Caco-2 (cell line): ENCODE data around the gene ZNF778. TPM values are rescaled to one million over a fixed set of nuclear protein-coding genes. Genes with fewer than 3 reads are reported as not detected.

Experiments
- BruUV-seq: library from RNA; stranded (reverse); fragments of 400-500 nt; replicated peaks from 2 replicates; lab custom pipeline; 2021; lab: Mats Ljungman, UMichigan
- CTCF ChIA-PET: fragments of 300-600 bp; sonication (Branson Sonifier 250); formaldehyde crosslinking; loops from one replicate; lab custom pipeline; 2022; ENCODE audit warnings: antibody characterized with exemption; lab: Charles Lee
- POLR2A ChIA-PET: fragments of 300-600 bp; sonication (Branson Sonifier 250); formaldehyde crosslinking; loops from one replicate; lab custom pipeline; 2022; ENCODE audit warnings: antibody characterized with exemption; lab: Charles Lee
- DNase-seq, 2 experiments: peaks; one replicate each; pipeline versions ENCODE4 v3.0.0 to v3.0.0-alpha.2; 2020 to 2022
- H3K27me3 ChIP-seq: replicated peaks from 2 replicates; pipeline ENCODE4 v1.6.0; 2011; ENCODE audit warnings: low read length; ENCODE audit not compliant: control insufficient read depth, insufficient read depth
- H3K36me3 ChIP-seq: 2 replicates; pipeline ENCODE4 v1.5.1; 2011; ENCODE audit warnings: low read length; ENCODE audit not compliant: control insufficient read depth, insufficient read depth
- H3K4me1 ChIP-seq: fragments of 250-450 bp; sonication (Bioruptor Pico); 2 replicates; pipeline ENCODE4 v1.5.1; 2020; ENCODE audit warnings: mild to moderate bottlenecking
- H3K4me3 ChIP-seq: 2 replicates; pipeline ENCODE4 v1.5.1; 2011; ENCODE audit warnings: low read depth, mild to moderate bottlenecking, control low read depth, low read length
- H3K9me3 ChIP-seq: fragments of 250-450 bp; sonication (Bioruptor Pico); 2 replicates; pipeline ENCODE4 v1.5.1; 2020; ENCODE audit warnings: mild to moderate bottlenecking, moderate library complexity
- H3K27ac Mint-ChIP-seq: one replicate; pipeline ENCODE4 v1.8.0; 2022; ENCODE audit warnings: mixed read lengths; ENCODE audit not compliant: unreplicated experiment
- H3K27me3 Mint-ChIP-seq: one replicate; pipeline ENCODE4 v1.8.0; 2022; ENCODE audit warnings: mixed read lengths; ENCODE audit not compliant: insufficient read depth, unreplicated experiment
- H3K36me3 Mint-ChIP-seq: one replicate; pipeline ENCODE4 v1.8.0; 2022; ENCODE audit warnings: mild to moderate bottlenecking, mixed read lengths; ENCODE audit not compliant: insufficient read depth, unreplicated experiment
- H3K4me1 Mint-ChIP-seq: one replicate; pipeline ENCODE4 v1.8.0; 2022; ENCODE audit warnings: low read depth, mixed read lengths; ENCODE audit not compliant: unreplicated experiment
- H3K4me3 Mint-ChIP-seq: one replicate; pipeline ENCODE4 v1.8.0; 2022; ENCODE audit warnings: mild to moderate bottlenecking, moderate library complexity, mixed read lengths; ENCODE audit not compliant: unreplicated experiment
- H3K9me3 Mint-ChIP-seq: one replicate; pipeline ENCODE4 v1.8.0; 2022; ENCODE audit warnings: mixed read lengths; ENCODE audit not compliant: unreplicated experiment
- intact Hi-C: fragments of 100-400 bp; cut with micrococcal nuclease; formaldehyde crosslinking; loops from one replicate; pipeline ENCODE4 v1.10.0; 2022; ENCODE audit not compliant: unreplicated experiment
- total RNA-seq: library from RNA; stranded (reverse); gene quantifications from 2 replicates; pipeline ENCODE4 v1.2.3, GENCODE V29; 2022
- TF ChIP-seq, protein P1 (sequence below), 2 experiments: fragments of 200-600 bp in 1 of 2; IDR thresholded peaks; 1 replicate in 1 of 2; 2 replicates in 1 of 2; pipeline versions ENCODE4 v1.5.1 to v1.8.0; 2011 to 2022; ENCODE audit warnings: antibody characterized with exemption in 1 of 2, control low read depth in 1 of 2, inconsistent platforms in 1 of 2, low read depth in 1 of 2, low read length in 1 of 2, mild to moderate bottlenecking in 1 of 2, moderate library complexity in 1 of 2; ENCODE audit not compliant: insufficient read depth in 1 of 2, severe bottlenecking in 1 of 2, unreplicated experiment in 1 of 2

ZNF778 gene
- total RNA-seq, 1 experiment from 2014 or later: 18.1 TPM

DNA sequence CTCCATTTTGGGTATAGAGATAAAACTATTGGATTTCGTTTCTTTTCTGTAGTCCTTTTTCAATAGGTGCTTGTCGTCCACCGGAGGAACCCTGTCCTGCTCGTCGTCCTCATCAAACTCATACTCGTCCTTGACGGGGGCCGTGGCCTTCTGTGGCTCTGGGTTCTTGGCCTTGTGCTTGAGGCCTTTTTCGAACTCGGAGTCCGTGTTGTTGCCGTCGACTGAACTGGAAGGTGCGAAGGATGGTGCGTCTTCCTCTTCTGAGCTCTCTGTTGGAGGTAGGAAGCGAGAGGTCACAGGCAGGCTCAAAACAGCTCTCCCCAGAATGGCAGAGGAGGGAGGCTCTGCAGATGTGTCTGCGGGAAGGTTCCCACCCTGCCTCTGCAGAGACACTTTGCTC is 67.9 kb downstream of the ZNF778 start:
- POLR2A ChIA-PET: interaction anchor here (0.5 kb wide), 1 partner anchor 256 kb away, joined by 4 read pairs; no protein-coding TSS in a partner anchor
- intact Hi-C loops: no loop called here
- CTCF ChIA-PET: no interaction called here
- Mint-ChIP-seq H3K27me3 (no peaks in the 10 kb centered on the region), H3K27ac (no peak overlapping the region), H3K4me1 (no peaks in the 10 kb centered on the region), H3K4me3 (no peak overlapping the region), H3K9me3 (no peaks in the 10 kb centered on the region), H3K36me3 (peaks cover 1% of the 10 kb centered on the region)
- DNase-seq: no peak
- Histone ChIP-seq H3K4me3 (no peak overlapping the region), H3K36me3 (peaks cover 11% of the 10 kb centered on the region), H3K27me3 (no peaks in the 10 kb centered on the region), H3K9me3 (no peaks in the 10 kb centered on the region), H3K4me1 (peaks cover 12% of the 10 kb centered on the region)
- TF ChIP-seq, protein P1, sequence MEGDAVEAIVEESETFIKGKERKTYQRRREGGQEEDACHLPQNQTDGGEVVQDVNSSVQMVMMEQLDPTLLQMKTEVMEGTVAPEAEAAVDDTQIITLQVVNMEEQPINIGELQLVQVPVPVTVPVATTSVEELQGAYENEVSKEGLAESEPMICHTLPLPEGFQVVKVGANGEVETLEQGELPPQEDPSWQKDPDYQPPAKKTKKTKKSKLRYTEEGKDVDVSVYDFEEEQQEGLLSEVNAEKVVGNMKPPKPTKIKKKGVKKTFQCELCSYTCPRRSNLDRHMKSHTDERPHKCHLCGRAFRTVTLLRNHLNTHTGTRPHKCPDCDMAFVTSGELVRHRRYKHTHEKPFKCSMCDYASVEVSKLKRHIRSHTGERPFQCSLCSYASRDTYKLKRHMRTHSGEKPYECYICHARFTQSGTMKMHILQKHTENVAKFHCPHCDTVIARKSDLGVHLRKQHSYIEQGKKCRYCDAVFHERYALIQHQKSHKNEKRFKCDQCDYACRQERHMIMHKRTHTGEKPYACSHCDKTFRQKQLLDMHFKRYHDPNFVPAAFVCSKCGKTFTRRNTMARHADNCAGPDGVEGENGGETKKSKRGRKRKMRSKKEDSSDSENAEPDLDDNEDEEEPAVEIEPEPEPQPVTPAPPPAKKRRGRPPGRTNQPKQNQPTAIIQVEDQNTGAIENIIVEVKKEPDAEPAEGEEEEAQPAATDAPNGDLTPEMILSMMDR (IDR thresholded peaks at IDR 0.05; ENCODE audit: insufficient read depth in 1 of 2, low read depth in 1 of 2, low read length in 1 of 2, severe bottlenecking in 1 of 2, unreplicated experiment in 1 of 2): no peak
- BruUV-seq: no TSS peak

DNA sequence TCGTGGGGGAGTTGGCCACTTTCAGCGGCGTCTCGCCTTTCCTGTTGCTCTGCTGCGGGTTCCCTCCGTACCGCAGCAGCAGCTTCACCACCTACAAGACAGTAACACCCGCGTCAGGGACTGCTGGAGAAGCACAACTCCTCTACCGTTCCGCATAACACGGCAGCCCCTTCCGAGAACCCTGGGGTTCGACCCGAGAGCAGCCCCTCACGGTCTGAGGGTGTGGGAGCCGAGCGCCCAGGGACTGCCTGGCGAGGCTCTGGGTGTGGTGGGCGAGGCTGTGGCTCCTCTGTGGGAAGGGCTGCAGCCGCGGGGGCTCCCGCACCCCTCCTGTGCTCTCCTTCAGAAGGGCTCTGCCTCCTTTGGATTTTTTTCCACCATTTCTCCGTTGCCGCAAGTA is 68.6 kb downstream of the ZNF778 start:
- Histone ChIP-seq H3K4me1 (peaks cover 12% of the 10 kb centered on the region), H3K4me3 (no peak overlapping the region), H3K27me3 (no peaks in the 10 kb centered on the region), H3K9me3 (no peaks in the 10 kb centered on the region), H3K36me3 (peaks cover 11% of the 10 kb centered on the region)
- BruUV-seq: no TSS peak
- Mint-ChIP-seq H3K9me3 (no peaks in the 10 kb centered on the region), H3K27ac (no peak overlapping the region), H3K4me1 (no peaks in the 10 kb centered on the region), H3K27me3 (no peaks in the 10 kb centered on the region), H3K36me3 (peaks cover 8% of the 10 kb centered on the region), H3K4me3 (no peak overlapping the region)
- DNase-seq: no peak
- ChIA-PET POLR2A (no interaction called here), CTCF (no interaction called here)
- intact Hi-C loops: no loop called here
- TF ChIP-seq, protein P1 (IDR thresholded peaks at IDR 0.05; ENCODE audit: insufficient read depth in 1 of 2, low read depth in 1 of 2, low read length in 1 of 2, severe bottlenecking in 1 of 2, unreplicated experiment in 1 of 2): no peak

Other genes starting within 250 kb of the ZNF778 start
- 0.35 and 2.1 TPM in 2 replicates for gene CBFA2T3, start 240.5 kb upstream of the ZNF778 start, total RNA-seq
- 49.5 and 55.2 TPM in 2 replicates for gene ACSF3, start 123.9 kb upstream of the ZNF778 start, total RNA-seq
- gene CDH15, start 46.0 kb upstream of the ZNF778 start, total RNA-seq: not detected in 2 replicates
- gene SLC22A31, start 17.2 kb upstream of the ZNF778 start, total RNA-seq: 4.9 and 6.7 TPM in 2 replicates